Stimulated activated CD8-positive, alpha-beta memory T cell treated with anti-CD3 and anti-CD28 coated beads, Interleukin-4, amount 100 ng/mL, for 4 hours (primary cell): ENCODE results near the gene SYVN1.

ENCODE experiments used
- DNase-seq, 2 donors: peaks; one replicate each; pipeline ENCODE4 v3.0.0-alpha.2; 2020; ENCODE audit warnings: low read depth in 2 of 2, low spot score in 1 of 2

The SYVN1 gene

DNA sequence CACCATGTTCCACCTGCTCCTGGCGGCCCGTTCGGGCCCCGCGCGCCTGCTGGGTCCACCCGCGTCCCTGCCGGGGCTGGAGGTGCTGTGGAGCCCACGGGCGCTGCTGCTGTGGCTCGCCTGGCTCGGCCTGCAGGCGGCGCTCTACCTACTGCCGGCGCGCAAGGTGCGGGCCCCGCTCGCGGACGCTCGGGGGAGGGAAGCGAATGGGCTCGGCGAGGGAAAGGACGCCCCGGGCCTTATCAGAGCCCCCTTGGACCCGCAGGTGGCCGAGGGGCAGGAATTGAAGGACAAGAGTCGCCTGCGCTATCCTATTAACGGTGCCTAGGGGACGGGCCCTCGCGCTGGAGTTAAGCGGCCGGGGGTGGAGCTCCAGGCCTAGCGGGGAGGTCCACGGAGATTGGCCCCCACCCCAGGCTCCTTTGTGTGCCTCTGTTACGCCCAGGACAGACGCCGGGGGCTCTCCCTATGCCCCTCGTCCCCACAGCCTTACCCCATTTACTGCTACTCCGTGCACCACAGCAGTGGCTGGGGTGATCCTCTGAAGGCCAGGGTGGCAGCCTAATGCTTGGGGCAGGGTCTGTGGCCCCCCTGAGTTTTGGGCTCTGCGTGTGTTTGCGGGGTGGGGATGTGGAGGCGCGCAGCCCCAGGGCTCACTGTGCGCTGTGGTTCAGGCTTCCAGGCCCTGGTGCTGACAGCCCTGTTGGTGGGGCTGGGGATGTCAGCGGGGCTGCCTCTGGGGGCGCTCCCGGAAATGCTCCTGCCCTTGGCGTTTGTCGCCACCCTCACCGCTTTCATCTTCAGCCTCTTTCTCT, 21.6 kb downstream of the SYVN1 start:
- DNase-seq = peak; percentile 48 to 50

DNA sequence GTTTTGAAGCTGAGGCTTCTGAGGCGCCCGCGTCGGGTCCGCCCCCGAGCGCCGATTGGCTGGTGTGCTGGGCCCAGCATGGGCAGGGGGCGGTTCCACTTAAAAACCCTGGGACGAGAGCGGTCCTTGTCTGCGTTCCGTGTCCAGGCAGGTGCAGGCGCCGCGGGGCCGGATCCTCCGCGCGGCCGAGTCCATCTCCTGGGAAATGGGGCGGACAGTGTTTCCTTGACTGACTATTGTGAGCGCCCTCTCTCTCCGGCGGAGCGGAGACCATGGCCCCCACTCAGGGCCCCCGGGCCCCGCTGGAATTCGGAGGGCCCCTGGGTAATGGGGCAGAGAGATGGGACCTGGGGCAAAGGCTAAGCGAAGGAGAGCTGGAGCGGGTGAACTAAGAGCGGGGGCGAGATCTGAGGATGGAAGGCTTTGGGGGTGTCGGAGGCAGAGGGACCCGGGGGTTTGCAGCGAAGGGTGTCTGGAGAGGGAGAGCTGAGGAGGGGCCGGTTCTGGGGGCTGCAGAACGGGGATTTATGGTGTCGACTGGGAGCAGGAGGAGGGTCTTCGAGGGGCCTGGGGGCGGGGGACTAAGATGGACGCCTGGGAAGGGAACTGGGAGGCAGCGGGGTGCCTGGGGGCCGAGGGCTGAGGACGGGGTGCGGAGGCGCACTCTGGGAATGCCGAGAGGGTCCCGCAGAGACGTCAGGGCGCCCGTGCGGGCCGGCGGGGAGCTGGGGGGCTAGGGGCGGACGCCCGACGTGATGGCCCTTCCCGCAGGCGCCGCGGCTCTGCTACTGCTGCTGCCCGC, 22.4 kb downstream of the SYVN1 start, which contains the start of gene TM7SF2:
TSS of gene TM7SF2 (plus strand) at position 129 of the 802 bp plus-strand sequence. CDS start at position 273, 144 bp downstream.
- DNase-seq = peak; percentile 87 to 88

DNA sequence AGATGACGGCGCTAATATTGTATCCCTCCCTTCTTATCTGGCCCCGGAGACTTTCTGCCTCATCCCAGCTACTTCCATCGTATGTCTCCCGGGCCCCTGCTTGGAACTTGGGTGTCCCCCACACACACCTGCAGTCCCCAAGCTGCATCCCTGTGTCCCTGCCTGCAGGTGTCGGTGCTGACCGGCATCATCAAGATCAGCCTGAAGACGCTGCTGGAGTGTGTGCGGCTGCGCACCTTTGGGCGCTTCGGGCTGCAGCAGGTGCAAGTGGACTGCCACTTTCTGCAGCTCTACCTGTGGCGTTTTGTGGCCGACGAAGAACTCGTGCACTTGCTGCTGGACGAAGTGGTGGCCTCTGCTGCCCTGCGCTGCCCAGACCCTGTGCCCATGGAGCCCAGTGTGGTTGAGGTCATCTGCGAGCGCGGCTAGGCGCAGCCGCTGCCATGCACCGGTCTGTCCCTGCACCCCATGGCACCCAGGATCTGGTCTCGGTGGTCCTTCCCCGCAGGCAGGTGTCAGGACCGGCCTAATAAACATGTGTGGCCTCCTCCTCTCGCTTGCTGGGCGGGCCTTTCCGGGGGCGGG, 23.1 kb downstream of the SYVN1 start:
- no peak for DNase-seq

DNA sequence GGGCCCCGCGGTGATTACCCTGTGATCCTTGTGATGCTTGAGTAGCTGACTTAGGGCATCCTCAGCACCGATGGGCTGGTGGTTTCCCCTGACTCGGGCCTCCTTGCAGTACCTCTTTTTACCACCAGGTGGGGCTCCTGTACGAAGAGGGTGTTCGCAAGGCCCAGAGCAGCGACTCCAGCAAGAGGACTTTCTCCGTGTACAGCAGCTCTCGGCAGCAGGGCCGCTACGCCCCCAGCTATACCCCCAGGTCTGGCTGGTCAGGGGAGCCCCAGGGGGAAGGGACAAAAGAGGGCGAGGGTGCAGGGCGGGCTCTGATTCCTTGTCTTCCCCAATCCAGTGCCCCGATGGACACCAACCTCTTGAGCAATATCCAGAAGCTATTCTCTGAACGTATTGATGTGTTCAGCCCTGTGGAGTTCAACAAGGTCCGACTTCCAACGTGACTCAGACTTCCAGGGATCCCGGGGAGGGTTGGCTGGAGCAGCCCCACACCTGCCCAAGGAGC, 23.9 kb downstream of the SYVN1 start:
- DNase-seq = peak; percentile 81 to 100

DNA sequence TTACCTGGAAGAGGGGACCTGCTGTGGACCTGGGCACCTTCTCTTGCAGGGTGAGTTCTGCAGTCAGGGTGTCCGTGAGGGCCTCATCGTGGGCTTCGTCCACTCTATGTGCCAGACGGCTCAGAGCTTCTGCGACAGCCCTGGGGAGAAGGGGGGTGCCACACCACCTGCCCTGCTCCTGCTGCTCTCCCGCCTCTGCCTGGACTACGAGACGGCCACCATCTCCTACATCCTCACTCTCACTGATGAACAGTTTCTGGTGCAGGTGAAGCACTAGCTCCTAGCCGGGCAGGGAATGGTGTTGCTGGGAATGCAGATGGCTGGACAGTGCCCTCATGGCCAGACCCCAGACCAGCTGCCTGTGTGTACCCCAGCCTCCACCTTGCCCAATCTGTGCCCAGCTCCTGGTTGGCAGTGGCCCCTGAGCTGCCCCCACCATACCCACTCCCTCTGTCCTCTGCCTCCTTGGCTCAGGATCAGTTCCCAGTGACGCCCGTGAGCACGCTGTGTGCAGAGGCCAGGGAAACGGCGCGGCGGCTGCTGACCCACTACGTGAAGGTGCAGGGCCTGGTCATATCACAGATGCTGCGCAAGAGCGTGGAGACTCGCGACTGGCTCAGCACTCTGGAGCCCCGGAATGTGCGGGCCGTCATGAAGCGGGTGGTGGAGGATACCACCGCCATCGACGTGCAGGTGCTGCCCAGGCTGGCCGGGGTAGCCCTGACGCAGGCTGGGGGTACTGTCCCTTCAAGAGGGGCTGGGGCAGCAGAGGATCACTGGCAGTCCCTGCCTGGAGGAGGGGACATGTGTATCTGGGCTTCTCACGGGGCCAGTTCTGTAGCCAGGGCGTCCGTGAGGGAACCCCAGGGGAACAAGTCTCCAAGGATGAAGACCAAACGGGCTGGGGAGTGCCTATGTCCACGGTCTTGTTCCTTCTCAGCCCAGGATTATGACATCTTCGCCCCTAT, 24.8 kb downstream of the SYVN1 start:
- no peak for DNase-seq

DNA sequence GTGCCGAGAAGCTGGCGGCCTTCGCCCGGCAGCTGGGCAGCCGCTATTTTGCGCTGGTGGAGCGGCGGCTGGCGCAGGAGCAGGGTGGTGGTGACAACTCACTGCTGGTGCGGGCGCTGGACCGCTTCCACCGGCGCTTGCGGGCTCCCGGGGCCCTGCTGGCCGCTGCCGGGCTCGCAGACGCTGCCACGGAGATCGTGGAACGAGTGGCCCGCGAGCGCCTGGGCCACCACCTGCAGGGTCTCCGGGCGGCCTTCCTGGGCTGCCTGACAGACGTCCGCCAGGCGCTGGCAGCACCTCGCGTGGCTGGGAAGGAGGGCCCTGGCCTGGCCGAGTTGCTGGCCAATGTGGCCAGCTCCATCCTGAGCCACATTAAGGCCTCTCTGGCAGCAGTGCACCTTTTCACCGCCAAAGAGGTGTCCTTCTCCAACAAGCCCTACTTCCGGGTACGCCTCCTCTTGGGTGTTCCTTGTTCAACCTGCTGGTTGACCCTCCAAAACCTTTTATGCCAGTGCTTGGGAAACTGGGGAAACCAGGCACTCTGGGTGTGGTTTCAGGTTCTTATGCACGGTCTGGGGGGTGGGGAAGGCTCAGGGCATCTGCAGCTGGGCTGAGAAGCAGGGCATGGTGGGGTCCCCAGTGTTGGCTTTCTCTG, 25.7 kb downstream of the SYVN1 start:
- no peak for DNase-seq

DNA sequence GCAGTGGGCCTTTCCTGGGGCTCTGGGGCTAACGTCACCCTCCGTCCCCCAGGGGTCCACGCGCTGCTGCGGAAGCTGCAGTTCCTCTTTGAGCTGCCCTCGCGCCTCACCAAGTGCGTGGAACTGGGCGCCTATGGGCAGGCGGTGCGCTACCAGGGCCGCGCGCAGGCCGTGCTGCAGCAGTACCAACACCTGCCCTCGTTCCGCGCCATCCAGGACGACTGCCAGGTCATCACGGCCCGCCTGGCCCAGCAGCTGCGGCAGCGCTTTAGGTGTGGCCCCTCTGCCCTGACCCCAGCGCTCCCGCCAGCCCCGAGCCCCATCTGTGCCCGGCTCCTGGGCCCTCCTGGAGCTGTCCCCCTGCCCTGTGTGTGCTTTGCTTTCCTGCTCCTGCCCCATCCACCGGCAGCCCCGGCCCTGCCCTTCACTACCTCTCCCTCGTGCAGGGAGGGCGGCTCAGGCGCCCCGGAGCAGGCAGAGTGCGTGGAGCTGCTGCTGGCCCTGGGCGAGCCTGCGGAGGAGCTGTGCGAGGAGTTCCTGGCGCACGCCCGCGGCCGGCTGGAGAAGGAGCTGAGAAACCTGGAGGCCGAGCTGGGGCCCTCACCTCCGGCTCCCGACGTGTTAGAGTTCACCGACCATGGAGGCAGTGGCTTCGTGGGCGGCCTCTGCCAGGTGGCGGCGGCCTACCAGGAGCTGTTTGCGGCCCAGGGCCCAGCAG, 26.4 kb downstream of the SYVN1 start:
- no peak for DNase-seq

DNA sequence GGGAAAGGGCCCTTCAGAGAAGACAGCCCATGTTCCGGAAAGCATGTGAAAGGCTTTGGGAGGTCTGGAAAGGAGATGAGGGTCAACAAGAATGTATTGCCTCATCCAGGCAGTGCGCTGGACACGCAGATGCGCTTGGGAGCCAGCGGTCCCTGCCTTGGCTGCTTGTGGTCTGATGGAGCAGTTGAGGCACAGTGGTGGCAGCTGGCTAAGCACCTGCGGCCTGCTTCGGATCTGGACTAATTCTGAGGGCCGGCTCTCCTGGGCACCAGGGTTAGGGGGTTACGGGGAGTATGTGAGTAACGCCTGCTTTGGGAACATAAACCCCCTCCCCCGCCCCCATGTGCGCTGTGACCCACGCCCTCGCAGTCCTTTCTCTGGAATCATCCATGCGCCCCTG, 27.2 kb downstream of the SYVN1 start:
- no peak for DNase-seq

DNA sequence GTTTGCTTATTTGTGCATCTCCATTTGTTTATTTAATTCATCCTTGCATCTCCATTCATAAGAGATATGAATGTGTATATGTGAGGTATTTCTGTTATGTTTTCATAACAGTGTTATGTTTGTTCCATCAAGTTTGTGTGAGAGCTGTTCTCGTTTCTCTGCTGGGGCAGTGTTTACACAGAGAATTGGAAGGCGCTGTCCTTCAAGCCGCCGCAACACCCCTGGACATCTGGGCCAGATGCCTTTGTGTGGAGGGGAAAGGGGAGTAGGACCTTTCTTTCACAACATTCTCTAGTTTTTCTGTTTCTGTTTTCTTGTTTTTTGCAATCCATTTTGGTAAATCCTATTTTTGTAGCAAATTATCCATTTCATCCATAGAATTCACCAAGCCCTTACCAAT, 29.7 kb downstream of the SYVN1 start:
- DNase-seq = no peak

DNA sequence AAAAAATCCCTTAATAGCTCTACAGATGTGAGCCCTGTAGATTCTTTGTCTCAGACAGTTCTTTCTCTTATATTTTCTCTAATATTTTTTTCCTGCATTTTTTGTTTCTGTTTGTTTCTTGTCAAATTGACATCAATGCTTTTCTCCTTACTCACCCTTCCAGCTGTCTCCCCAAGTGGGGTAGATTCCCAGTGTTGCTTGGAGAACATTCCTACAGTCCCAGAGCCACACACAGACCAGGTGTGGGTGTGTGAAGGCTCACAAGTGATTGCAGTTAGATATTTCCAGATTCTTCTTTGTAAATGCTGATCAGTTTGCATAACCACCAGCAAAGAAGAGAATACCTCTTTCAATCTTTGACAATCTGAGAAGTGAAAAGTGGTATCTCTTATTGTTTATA, 30.8 kb downstream of the SYVN1 start:
- no peak for DNase-seq

DNA sequence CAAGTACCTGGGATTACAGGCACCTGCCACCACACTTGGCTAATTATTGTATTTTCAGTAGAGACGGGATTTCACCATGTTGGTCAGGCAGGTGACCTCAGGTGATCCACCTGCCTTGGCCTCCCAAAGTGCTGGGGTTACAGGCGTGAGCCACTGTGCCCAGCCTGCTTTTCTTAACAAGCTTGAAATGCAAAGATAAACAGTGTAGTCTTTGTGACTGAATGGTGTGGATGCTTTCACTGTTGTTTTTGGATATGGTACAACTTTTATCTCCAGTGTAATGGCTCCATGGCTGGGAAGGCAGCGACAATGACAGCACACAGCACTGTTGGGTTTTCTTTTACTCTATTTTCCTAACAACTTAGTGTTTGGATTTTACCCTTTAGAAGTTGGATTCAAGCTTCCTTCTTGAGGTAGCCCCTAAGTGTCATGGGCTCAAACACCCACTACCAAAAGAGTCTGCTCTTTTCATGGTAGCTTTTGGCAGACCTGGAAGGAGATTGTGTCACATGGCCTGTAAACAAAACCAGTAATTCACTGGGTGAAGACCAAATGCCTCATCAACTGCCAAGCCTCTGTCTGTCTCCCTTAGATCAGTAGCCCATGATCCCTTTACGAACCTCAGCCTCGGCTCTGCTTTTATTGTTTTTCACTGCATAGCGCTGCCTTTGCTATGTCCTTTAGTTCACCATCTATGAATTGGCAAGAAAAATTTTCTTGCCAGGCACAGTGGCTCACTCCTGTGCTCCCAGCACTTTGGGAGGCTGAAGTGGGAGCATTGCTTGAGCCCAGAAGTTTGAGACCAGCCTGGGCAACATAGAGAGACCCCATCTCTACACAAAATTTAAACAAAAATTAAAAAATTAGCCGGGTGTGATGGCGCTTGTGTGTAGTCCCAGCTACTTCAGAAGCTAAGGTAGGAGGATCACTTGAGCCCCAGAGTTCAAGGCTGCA, 31.9 kb downstream of the SYVN1 start:
- DNase-seq = no peak

DNA sequence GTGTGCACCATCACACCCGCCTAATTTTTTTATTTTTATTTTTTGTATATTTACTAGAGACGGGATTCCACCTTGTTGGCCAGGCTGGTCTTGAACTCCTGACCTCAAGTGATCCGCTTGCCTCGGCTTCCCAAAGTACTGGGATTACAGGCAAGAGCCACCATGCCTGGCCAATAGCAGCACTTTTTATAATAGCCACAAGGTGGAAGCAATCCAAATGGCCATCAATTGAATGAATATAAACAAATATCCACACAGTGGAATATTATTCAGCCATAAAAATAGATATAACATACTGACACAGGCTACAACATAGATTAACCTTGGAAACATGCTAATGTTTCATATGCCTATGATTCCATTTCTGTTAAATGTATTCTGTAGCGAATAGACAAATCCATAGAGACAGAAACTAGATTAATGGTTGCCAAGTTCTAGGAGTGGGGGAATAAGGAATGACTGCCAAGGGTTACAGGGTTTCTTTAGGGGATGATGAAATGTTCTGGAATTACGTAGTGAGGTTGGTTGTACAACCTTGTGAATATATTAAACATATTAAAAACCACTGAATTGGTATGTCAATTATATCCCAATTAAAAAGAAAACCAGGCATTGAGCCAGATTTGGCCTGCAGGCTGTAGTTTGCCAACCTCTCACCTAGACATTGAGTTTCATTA, 33.5 kb downstream of the SYVN1 start:
- no peak for DNase-seq

DNA sequence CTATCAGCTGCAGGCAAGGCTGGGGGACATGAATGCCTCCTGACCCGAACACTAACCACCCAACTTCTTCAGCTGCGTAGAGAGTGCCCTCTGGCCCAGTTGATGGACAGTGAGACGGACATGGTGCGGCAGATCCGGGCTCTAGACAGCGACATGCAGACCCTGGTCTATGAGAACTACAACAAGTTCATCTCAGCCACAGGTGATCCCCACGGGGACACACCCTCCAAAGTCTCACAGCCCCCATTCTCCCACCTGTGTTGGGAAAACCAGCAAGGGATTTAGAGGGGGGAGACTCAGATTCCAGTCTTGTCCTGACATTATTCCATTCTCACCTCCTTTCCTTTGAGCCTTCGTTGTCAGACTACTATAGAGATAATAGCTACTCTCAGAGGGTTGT, 37.4 kb downstream of the SYVN1 start:
- no peak for DNase-seq

DNA sequence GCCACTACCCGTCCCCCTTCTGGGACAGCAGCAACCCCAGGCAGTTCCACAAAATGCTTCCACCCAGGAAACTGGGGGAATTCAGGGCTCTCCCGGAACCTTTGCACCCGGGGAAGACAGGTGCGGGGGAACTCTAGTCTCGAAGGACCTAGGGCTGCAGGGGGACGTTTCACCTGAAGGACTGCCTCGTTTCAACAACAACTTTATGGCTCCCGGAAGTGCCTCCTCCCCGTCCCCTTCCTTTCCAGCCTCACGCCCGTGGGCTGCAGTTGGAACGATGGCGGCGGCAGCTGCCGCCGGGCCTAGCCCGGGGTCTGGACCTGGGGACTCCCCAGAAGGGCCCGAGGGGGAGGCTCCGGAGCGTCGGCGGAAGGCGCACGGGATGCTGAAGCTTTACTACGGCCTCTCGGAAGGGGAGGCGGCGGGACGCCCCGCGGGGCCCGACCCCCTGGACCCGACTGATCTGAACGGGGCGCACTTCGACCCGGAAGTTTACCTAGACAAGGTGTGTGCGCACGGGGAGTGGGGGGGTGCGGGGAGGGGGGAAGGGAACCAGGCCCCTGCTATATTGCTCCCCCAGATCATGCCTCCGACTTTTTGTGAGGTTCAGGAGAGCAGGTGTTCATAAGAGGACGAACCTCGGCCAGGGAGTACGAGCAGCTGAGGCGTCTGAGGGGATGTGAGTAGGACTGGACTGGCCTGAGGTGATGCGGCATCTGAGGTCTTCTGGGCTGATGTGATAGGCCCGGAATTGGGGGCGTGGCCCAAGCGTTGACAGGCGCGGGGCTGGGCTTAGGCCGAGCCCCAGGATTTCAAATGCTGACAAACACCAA, 38.1 kb downstream of the SYVN1 start, which contains the start of gene VPS51:
TSS of gene VPS51 (plus strand) at position 241 of the 833 bp plus-strand sequence. CDS start at position 278, 37 bp downstream.
- peak; percentile 66 for DNase-seq

DNA sequence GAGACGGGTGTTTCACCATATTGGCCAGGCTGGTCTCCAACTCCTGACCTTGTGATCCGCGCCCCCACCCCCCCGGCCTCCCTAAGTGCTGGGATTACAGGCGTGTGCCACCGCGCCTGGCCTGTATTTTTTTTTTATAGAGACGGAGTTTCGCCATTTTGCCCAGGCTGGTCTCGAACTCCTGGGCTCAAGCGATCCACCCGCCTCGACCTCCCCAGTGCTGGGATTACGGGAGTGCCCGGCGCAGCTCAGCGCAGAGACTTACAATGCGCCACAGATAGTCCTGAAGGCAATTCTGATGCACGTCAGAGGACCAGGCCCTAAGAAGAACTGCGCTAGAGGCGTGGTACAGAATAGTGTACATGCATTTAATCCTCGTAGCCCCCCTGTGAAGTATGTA, 38.9 kb downstream of the SYVN1 start:
- no peak for DNase-seq

DNA sequence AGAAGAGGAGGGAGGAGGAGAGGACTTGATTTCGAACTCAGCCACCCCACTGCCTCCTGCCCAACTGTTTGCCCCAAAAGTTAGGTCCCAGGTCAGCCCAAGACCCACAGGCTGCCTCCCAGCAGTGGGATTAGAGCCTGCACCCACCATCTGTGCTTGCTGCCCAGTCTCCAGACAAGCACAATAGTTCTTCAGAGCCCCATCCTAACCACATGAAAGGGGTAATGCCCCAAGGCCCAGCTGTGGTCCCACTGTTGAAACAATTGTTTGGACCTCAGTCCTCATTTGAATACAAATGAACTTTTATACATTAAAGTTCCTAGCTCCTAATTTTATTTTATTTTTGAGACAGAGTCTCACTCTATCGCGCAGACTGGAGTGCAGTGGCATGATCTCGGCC, 43.7 kb downstream of the SYVN1 start:
- DNase-seq = no peak

DNA sequence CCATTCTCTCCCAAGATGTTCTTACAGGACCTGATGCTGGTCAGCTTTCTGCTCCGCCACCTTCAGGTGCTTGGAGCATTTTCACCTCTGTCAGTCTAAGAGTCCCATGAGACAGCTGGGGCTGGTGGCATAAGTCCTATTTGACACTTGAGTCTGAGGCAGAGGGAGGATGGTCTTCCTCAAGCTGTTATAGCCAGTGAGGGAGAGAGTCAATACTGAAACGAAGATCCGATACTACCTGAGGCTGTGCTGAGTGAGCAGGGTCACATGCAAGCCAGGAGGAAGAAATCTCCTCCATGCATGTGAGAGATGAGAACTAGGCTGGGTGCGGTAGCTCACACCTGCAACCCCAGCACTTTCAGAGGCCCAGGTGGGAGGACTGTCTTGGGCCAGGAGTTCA, 44.7 kb downstream of the SYVN1 start:
- no peak for DNase-seq
